Neural progenitor cell (in vitro differentiated cells): ENCODE data around the gene ENPP1. TPM values are rescaled to one million over a fixed set of nuclear protein-coding genes. Genes with fewer than 3 reads are reported as not detected.

Source experiments
- DNase-seq: peaks from one replicate; pipeline ENCODE4 v3.0.0-alpha.2; 2016; ENCODE audit warnings: low spot score
- H2AFZ ChIP-seq: fragments of 200-600 bp; sonication (generic); replicated peaks from 2 replicates; pipeline ENCODE4 v1.6.1; 2016; ENCODE audit warnings: antibody characterized with exemption
- H3F3A ChIP-seq: fragments of 200-600 bp; sonication (generic); 2 replicates; pipeline ENCODE4 v1.6.1; 2016; ENCODE audit warnings: antibody characterized with exemption, low read depth
- H3K27ac ChIP-seq: fragments of 200-600 bp; sonication (generic); 2 replicates; pipeline ENCODE4 v1.5.1; 2016; ENCODE audit warnings: mild to moderate bottlenecking
- H3K27me3 ChIP-seq: fragments of 200-600 bp; sonication (generic); 2 replicates; pipeline ENCODE4 v1.6.1; 2016; ENCODE audit warnings: mild to moderate bottlenecking, moderate library complexity
- H3K36me3 ChIP-seq: fragments of 200-600 bp; sonication (generic); 2 replicates; pipeline ENCODE4 v1.5.1; 2016
- H3K4me1 ChIP-seq: fragments of 200-600 bp; sonication (generic); 2 replicates; pipeline ENCODE4 v1.6.1; 2016; ENCODE audit warnings: mixed run types
- H3K4me2 ChIP-seq: fragments of 200-600 bp; sonication (generic); 2 replicates; pipeline ENCODE4 v1.6.1; 2016
- H3K4me3 ChIP-seq: fragments of 200-600 bp; sonication (generic); 2 replicates; pipeline ENCODE4 v1.5.1; 2016
- H3K79me2 ChIP-seq: fragments of 200-600 bp; sonication (generic); 2 replicates; pipeline ENCODE4 v1.6.1; 2016; ENCODE audit warnings: low read depth
- H3K9ac ChIP-seq: fragments of 200-600 bp; sonication (generic); 2 replicates; pipeline ENCODE4 v1.6.1; 2016
- H3K9me3 ChIP-seq: fragments of 200-600 bp; sonication (generic); 2 replicates; pipeline ENCODE4 v1.5.1; 2016; ENCODE audit warnings: low read depth
- H4K20me1 ChIP-seq: fragments of 200-600 bp; sonication (generic); 2 replicates; pipeline ENCODE4 v1.6.1; 2016; ENCODE audit warnings: low read depth
- H3K27ac Mint-ChIP-seq: 3 replicates; pipeline ENCODE4 v1.8.0; 2021; ENCODE audit warnings: mixed read lengths
- H3K27me3 Mint-ChIP-seq: 2 replicates; pipeline ENCODE4 v1.8.0; 2022; ENCODE audit warnings: low read depth, mild to moderate bottlenecking, inconsistent platforms, moderate library complexity, mixed read lengths; ENCODE audit not compliant: insufficient read depth
- H3K36me3 Mint-ChIP-seq: 3 replicates; pipeline ENCODE4 v1.8.0; 2021; ENCODE audit warnings: mixed read lengths
- H3K4me1 Mint-ChIP-seq: 3 replicates; pipeline ENCODE4 v1.8.0; 2021; ENCODE audit warnings: mixed read lengths
- H3K4me3 Mint-ChIP-seq: 3 replicates; pipeline ENCODE4 v1.8.0; 2021; ENCODE audit warnings: mild to moderate bottlenecking, moderate library complexity, mixed read lengths
- H3K9me3 Mint-ChIP-seq: 3 replicates; pipeline ENCODE4 v1.8.0; 2020; ENCODE audit warnings: mixed read lengths
- EZH2 ChIP-seq: fragments of 200-600 bp; sonication (generic); IDR thresholded peaks from 2 replicates; pipeline ENCODE4 v1.6.1; 2017; ENCODE audit warnings: antibody characterized with exemption, mild to moderate bottlenecking, moderate library complexity
- EZH2phosphoT487 ChIP-seq: fragments of 200-600 bp; sonication (generic); IDR thresholded peaks from 2 replicates; pipeline ENCODE4 v1.6.1; 2017; ENCODE audit warnings: antibody characterized with exemption
- total RNA-seq: library from RNA; depleted of rRNA; stranded (reverse); fragments of >200 nt; gene quantifications from 2 replicates; pipeline ENCODE4 v1.2.3, GENCODE V29; 2015; ENCODE audit warnings: low replicate concordance
- TF ChIP-seq, protein P1 (sequence below): fragments of 200-600 bp; sonication (generic); IDR thresholded peaks from 2 replicates; pipeline ENCODE4 v1.5.1; 2017; ENCODE audit warnings: antibody characterized with exemption, mild to moderate bottlenecking

ENPP1 gene
- total RNA-seq = 7.8 and 9.7 TPM in 2 replicates

GRCh38 chr6:131807644-131808459 is at the start of gene ENPP1:
TSS of gene ENPP1 (plus strand) at chr6:131808020. CDS start at chr6:131808036, 16 bp downstream.
- Histone ChIP-seq H3K36me3 (no peaks in the 10 kb centered on the region), H3K79me2 (no peaks in the 10 kb centered on the region), H3K4me3 (peak within 1 kb of the TSS; percentile 91), H3K27me3 (peaks cover 31% of the 10 kb centered on the region), H3K4me2 (peak within 1 kb of the TSS; percentile 97), H3K4me1 (peaks cover 11% of the 10 kb centered on the region), H3F3A (peaks cover 7% of the 10 kb centered on the region), H3K27ac (no peak within 1 kb of the TSS), H2AFZ (peak within 1 kb of the TSS; percentile 99), H4K20me1 (no peaks in the 10 kb centered on the region), H3K9ac (peak within 1 kb of the TSS; percentile 60), H3K9me3 (no peaks in the 10 kb centered on the region)
- H3K27me3 Mint-ChIP-seq = peaks cover 11% of the 10 kb centered on the region
- peak; percentile 83 for DNase-seq
- TF ChIP-seq, protein P1, sequence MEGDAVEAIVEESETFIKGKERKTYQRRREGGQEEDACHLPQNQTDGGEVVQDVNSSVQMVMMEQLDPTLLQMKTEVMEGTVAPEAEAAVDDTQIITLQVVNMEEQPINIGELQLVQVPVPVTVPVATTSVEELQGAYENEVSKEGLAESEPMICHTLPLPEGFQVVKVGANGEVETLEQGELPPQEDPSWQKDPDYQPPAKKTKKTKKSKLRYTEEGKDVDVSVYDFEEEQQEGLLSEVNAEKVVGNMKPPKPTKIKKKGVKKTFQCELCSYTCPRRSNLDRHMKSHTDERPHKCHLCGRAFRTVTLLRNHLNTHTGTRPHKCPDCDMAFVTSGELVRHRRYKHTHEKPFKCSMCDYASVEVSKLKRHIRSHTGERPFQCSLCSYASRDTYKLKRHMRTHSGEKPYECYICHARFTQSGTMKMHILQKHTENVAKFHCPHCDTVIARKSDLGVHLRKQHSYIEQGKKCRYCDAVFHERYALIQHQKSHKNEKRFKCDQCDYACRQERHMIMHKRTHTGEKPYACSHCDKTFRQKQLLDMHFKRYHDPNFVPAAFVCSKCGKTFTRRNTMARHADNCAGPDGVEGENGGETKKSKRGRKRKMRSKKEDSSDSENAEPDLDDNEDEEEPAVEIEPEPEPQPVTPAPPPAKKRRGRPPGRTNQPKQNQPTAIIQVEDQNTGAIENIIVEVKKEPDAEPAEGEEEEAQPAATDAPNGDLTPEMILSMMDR = peak; percentile 52
- no peak for TF ChIP-seq EZH2phosphoT487
- peak; percentile 38 for TF ChIP-seq EZH2
- H3K9me3 Mint-ChIP-seq = peaks cover 4% of the 10 kb centered on the region
- H3K36me3 Mint-ChIP-seq = no peaks in the 10 kb centered on the region
- peaks cover 11% of the 10 kb centered on the region for H3K4me1 Mint-ChIP-seq
- H3K27ac Mint-ChIP-seq = no peak within 1 kb of the TSS
- H3K4me3 Mint-ChIP-seq = peak within 1 kb of the TSS; percentile 93

GRCh38 chr6:131758920-131759319 is 48.9 kb upstream of the ENPP1 start:
- H3K9ac ChIP-seq = no peak overlapping the region
- H3F3A ChIP-seq = no peaks in the 10 kb centered on the region
- no peaks in the 10 kb centered on the region for H3K36me3 Mint-ChIP-seq
- H3K4me3 ChIP-seq = no peak overlapping the region
- H3K27ac ChIP-seq = no peak overlapping the region
- no peaks in the 10 kb centered on the region for H3K4me1 Mint-ChIP-seq
- H2AFZ ChIP-seq = no peak overlapping the region
- H3K79me2 ChIP-seq = no peaks in the 10 kb centered on the region
- H3K36me3 ChIP-seq = no peaks in the 10 kb centered on the region
- H3K4me2 ChIP-seq = no peak overlapping the region
- no peaks in the 10 kb centered on the region for H3K4me1 ChIP-seq
- TF ChIP-seq EZH2phosphoT487 (no peak), EZH2 (no peak)
- TF ChIP-seq, protein P1 = no peak
- H3K4me3 Mint-ChIP-seq = no peak overlapping the region
- no peaks in the 10 kb centered on the region for H3K27me3 Mint-ChIP-seq
- H4K20me1 ChIP-seq = no peaks in the 10 kb centered on the region
- no peak overlapping the region for H3K27ac Mint-ChIP-seq
- H3K9me3 Mint-ChIP-seq = no peaks in the 10 kb centered on the region
- H3K9me3 ChIP-seq = no peaks in the 10 kb centered on the region
- no peak for DNase-seq
- H3K27me3 ChIP-seq = no peaks in the 10 kb centered on the region

- Histone ChIP-seq H2AFZ (no peak overlapping the region), H3K4me2 (no peak overlapping the region), H3K27me3 (no peaks in the 10 kb centered on the region), H3K9ac (no peak overlapping the region), H3F3A (no peaks in the 10 kb centered on the region), H3K27ac (no peak overlapping the region), H3K9me3 (no peaks in the 10 kb centered on the region), H3K79me2 (no peaks in the 10 kb centered on the region), H3K4me3 (no peak overlapping the region), H3K36me3 (no peaks in the 10 kb centered on the region), H4K20me1 (no peaks in the 10 kb centered on the region), H3K4me1 (no peaks in the 10 kb centered on the region)
- H3K4me1 Mint-ChIP-seq = no peaks in the 10 kb centered on the region
- no peaks in the 10 kb centered on the region for H3K9me3 Mint-ChIP-seq
- H3K36me3 Mint-ChIP-seq = no peaks in the 10 kb centered on the region
- TF ChIP-seq EZH2phosphoT487 = no peak
- TF ChIP-seq, protein P1 = no peak
- no peak for TF ChIP-seq EZH2
- DNase-seq = no peak
- H3K27me3 Mint-ChIP-seq = no peaks in the 10 kb centered on the region
- H3K27ac Mint-ChIP-seq = no peak overlapping the region
- H3K4me3 Mint-ChIP-seq = no peak overlapping the region
Observed at GRCh38 chr6:131761060-131761761, 46.6 kb upstream of the ENPP1 start.
